MM.1S (cell line): ENCODE data around the gene TYRO3.

Source experiments
- DNase-seq: peaks from one replicate; pipeline ENCODE4 v3.0.0-alpha.2; 2015
- H2AFZ ChIP-seq: fragments of 300-600 bp; sonication (generic); 2 replicates; pipeline ENCODE4 v1.6.0; 2016; ENCODE audit warnings: antibody characterized with exemption, low read length
- H3F3A ChIP-seq: fragments of 300-600 bp; sonication (generic); 2 replicates; pipeline ENCODE4 v1.6.1; 2016; ENCODE audit warnings: mild to moderate bottlenecking, antibody characterized with exemption, low read length, moderate library complexity, mixed read lengths; ENCODE audit not compliant: insufficient read depth
- H3K27ac ChIP-seq: fragments of 300-600 bp; sonication (generic); 2 replicates; pipeline ENCODE4 v1.5.1; 2016; ENCODE audit warnings: mild to moderate bottlenecking, low read length
- H3K27me3 ChIP-seq: fragments of 300-600 bp; sonication (generic); replicated peaks from 2 replicates; pipeline ENCODE4 v1.6.0; 2016; ENCODE audit warnings: low read length; ENCODE audit not compliant: insufficient read depth
- H3K36me3 ChIP-seq: fragments of 300-600 bp; sonication (generic); replicated peaks from 2 replicates; pipeline ENCODE4 v1.6.1; 2016; ENCODE audit warnings: mild to moderate bottlenecking, low read length, mixed read lengths; ENCODE audit not compliant: insufficient read depth
- H3K4me1 ChIP-seq: fragments of 300-600 bp; sonication (generic); 2 replicates; pipeline ENCODE4 v1.6.1; 2016; ENCODE audit warnings: low read length, mixed read lengths
- H3K4me2 ChIP-seq: fragments of 300-600 bp; sonication (generic); 2 replicates; pipeline ENCODE4 v1.6.0; 2016; ENCODE audit warnings: low read depth, low read length
- H3K4me3 ChIP-seq: fragments of 300-600 bp; sonication (generic); 2 replicates; pipeline ENCODE4 v1.5.1; 2016; ENCODE audit warnings: low read length, mixed read lengths
- H3K79me2 ChIP-seq: fragments of 300-600 bp; sonication (generic); 2 replicates; pipeline ENCODE4 v1.6.1; 2016; ENCODE audit warnings: mixed run types, low read length, mixed read lengths
- H3K9ac ChIP-seq: fragments of 300-600 bp; sonication (generic); 2 replicates; pipeline ENCODE4 v1.6.1; 2016; ENCODE audit warnings: low read length, mixed read lengths
- H3K9me2 ChIP-seq: fragments of 300-600 bp; sonication (generic); replicated peaks from 2 replicates; pipeline ENCODE4 v1.6.1; 2016; ENCODE audit warnings: mild to moderate bottlenecking, low read length, mixed read lengths; ENCODE audit not compliant: insufficient read depth
- H3K9me3 ChIP-seq: fragments of 300-600 bp; sonication (generic); replicated peaks from 2 replicates; pipeline ENCODE4 v1.6.1; 2016; ENCODE audit warnings: mild to moderate bottlenecking, low read length, mixed read lengths; ENCODE audit not compliant: insufficient read depth
- H4K20me1 ChIP-seq: fragments of 300-600 bp; sonication (generic); 2 replicates; pipeline ENCODE4 v1.6.1; 2016; ENCODE audit warnings: mild to moderate bottlenecking, low read length, moderate library complexity, mixed read lengths; ENCODE audit not compliant: insufficient read depth
- EZH2 ChIP-seq: fragments of 300-600 bp; sonication (generic); optimal IDR thresholded peaks from 2 replicates; pipeline ENCODE3; 2017; ENCODE audit warnings: low read depth, mild to moderate bottlenecking, antibody characterized with exemption, low read length, mixed read lengths
- EZH2phosphoT487 ChIP-seq: fragments of 300-600 bp; sonication (generic); IDR thresholded peaks from 2 replicates; pipeline ENCODE4 v1.6.1; 2018; ENCODE audit warnings: antibody characterized with exemption, low read length
- TF ChIP-seq, protein P1 (sequence below): fragments of 300-600 bp; sonication (generic); IDR thresholded peaks from 2 replicates; pipeline ENCODE4 v1.5.1; 2016; ENCODE audit warnings: antibody characterized with exemption, low read length, mixed read lengths

Gene TYRO3

GRCh38 chr15:41536866-41537265 is 22.1 kb upstream of the TYRO3 start:
- no peak overlapping the region for H3K27ac ChIP-seq
- no peaks in the 10 kb centered on the region for H4K20me1 ChIP-seq
- DNase-seq: no peak
- no peak overlapping the region for H3K4me2 ChIP-seq
- no peaks in the 10 kb centered on the region for H3F3A ChIP-seq
- TF ChIP-seq, protein P1, sequence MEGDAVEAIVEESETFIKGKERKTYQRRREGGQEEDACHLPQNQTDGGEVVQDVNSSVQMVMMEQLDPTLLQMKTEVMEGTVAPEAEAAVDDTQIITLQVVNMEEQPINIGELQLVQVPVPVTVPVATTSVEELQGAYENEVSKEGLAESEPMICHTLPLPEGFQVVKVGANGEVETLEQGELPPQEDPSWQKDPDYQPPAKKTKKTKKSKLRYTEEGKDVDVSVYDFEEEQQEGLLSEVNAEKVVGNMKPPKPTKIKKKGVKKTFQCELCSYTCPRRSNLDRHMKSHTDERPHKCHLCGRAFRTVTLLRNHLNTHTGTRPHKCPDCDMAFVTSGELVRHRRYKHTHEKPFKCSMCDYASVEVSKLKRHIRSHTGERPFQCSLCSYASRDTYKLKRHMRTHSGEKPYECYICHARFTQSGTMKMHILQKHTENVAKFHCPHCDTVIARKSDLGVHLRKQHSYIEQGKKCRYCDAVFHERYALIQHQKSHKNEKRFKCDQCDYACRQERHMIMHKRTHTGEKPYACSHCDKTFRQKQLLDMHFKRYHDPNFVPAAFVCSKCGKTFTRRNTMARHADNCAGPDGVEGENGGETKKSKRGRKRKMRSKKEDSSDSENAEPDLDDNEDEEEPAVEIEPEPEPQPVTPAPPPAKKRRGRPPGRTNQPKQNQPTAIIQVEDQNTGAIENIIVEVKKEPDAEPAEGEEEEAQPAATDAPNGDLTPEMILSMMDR: no peak
- TF ChIP-seq EZH2phosphoT487: no peak
- TF ChIP-seq EZH2: no peak
- no peak overlapping the region for H3K9ac ChIP-seq
- H3K27me3 ChIP-seq: no peaks in the 10 kb centered on the region
- no peaks in the 10 kb centered on the region for H3K4me1 ChIP-seq
- H3K4me3 ChIP-seq: no peak overlapping the region
- no peaks in the 10 kb centered on the region for H3K36me3 ChIP-seq
- no peak overlapping the region for H2AFZ ChIP-seq
- no peaks in the 10 kb centered on the region for H3K9me2 ChIP-seq
- 0 out of 2 replicates have a peak, but pooled peaks cover under 1% of the 10 kb centered on the region for H3K79me2 ChIP-seq
- H3K9me3 ChIP-seq: no peaks in the 10 kb centered on the region

- Histone ChIP-seq H3K9me2 (no peaks in the 10 kb centered on the region), H3K27me3 (no peaks in the 10 kb centered on the region), H3K36me3 (no peaks in the 10 kb centered on the region), H3K9ac (peak overlapping the region; percentile 83), H3K4me1 (no peaks in the 10 kb centered on the region), H2AFZ (peak overlapping the region; percentile 93), H3K9me3 (no peaks in the 10 kb centered on the region), H3K27ac (no peak overlapping the region), H3F3A (no peaks in the 10 kb centered on the region), H3K79me2 (peaks cover 18% of the 10 kb centered on the region), H3K4me3 (peak overlapping the region; percentile 93), H4K20me1 (no peaks in the 10 kb centered on the region), H3K4me2 (peak overlapping the region; percentile 76)
- DNase-seq: peak; percentile 11
- TF ChIP-seq EZH2phosphoT487: no peak
- no peak for TF ChIP-seq EZH2
- TF ChIP-seq, protein P1: no peak
These were observed 15.5 kb upstream of the TYRO3 start for GRCh38 chr15:41543521-41543870.

DNA sequence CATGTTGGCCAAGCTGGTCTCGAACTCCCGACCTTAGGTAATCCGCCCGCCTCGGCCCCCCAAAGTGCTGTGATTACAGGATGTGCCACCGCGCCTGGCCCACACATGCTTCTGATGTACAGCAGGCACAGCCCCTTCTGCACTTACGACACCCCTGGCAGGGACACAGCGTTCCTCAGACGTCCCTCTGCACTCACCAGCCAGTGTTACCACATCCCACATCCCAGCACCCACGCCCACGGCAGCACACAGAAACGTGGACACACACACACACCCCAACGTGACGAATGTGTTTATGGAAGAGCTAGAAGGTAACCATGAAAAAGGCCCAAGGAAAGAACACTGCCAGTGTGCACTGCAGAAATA is 14.4 kb upstream of the TYRO3 start:
- no peaks in the 10 kb centered on the region for H3F3A ChIP-seq
- no peaks in the 10 kb centered on the region for H3K4me1 ChIP-seq
- no peaks in the 10 kb centered on the region for H3K9me2 ChIP-seq
- H2AFZ ChIP-seq: peak overlapping the region; percentile 93
- peak overlapping the region; percentile 76; the same call in 1 of the 2 replicates for H3K4me2 ChIP-seq
- H3K4me3 ChIP-seq: peak overlapping the region; percentile 93
- H3K27me3 ChIP-seq: no peaks in the 10 kb centered on the region
- no peak overlapping the region; the same call in 1 of the 2 replicates for H3K9ac ChIP-seq
- H3K27ac ChIP-seq: no peak overlapping the region
- no peaks in the 10 kb centered on the region for H3K36me3 ChIP-seq
- peaks cover 18% of the 10 kb centered on the region for H3K79me2 ChIP-seq
- TF ChIP-seq, protein P1: no peak
- no peak for TF ChIP-seq EZH2
- no peak for TF ChIP-seq EZH2phosphoT487
- no peak for DNase-seq
- no peaks in the 10 kb centered on the region for H3K9me3 ChIP-seq
- H4K20me1 ChIP-seq: no peaks in the 10 kb centered on the region
